Small intestine (tissue), 4 donors: ENCODE measurements around the gene RNU1-3. TPM values are rescaled to one million over a fixed set of nuclear protein-coding genes. Genes with fewer than 3 reads are reported as not detected.

Source experiments
- polyA plus RNA-seq, 4 donors: library from polyadenylated mRNA; stranded (reverse) in 3 of 4; unstranded in 1 of 4; fragments of 200-250 nt in 3 of 4; fragments of 120-200 nt in 1 of 4; gene quantifications; one replicate each; pipeline versions ENCODE4 v1.2.1 to v1.2.3, GENCODE V29; 2013
- donor health status: healthy with polysubstance abuse.
- donor health status: Bipolar disorder and iron deficiency.
- donor health status: healthy.

Gene RNU1-3
- polyA plus RNA-seq, 4 donors = not detected

Other genes with a start within 250 kb of the RNU1-3 start
- under 1 TPM in 3 of 4 donors, not detected in 1; 0.18 to 0.27 (median 0.22) TPM for gene SPATA21, start 229.5 kb downstream of the RNU1-3 start, polyA plus RNA-seq
- 10 to 100 TPM; 36.0 to 43.7 (median 41.4) TPM for gene NECAP2, start 226.2 kb downstream of the RNU1-3 start, polyA plus RNA-seq
- gene RNU1-1, start 152.7 kb downstream of the RNU1-3 start, polyA plus RNA-seq = not detected
- gene NBPF1, start 53.4 kb downstream of the RNU1-3 start, polyA plus RNA-seq = 10 to 100 TPM; 11.7 to 60.6 (median 19.6) TPM
- not detected for gene RNU1-4, start 73.6 kb upstream of the RNU1-3 start, polyA plus RNA-seq
- not detected for gene RNU1-2, start 229.0 kb upstream of the RNU1-3 start, polyA plus RNA-seq